Measurements from ENCODE around the gene WDR6.
"Not testable (repeated sequence)": the region's sequence is repeated elsewhere in the genome, so short reads cannot be mapped to it uniquely, and the experiment has no call there.

The WDR6 gene

DNA sequence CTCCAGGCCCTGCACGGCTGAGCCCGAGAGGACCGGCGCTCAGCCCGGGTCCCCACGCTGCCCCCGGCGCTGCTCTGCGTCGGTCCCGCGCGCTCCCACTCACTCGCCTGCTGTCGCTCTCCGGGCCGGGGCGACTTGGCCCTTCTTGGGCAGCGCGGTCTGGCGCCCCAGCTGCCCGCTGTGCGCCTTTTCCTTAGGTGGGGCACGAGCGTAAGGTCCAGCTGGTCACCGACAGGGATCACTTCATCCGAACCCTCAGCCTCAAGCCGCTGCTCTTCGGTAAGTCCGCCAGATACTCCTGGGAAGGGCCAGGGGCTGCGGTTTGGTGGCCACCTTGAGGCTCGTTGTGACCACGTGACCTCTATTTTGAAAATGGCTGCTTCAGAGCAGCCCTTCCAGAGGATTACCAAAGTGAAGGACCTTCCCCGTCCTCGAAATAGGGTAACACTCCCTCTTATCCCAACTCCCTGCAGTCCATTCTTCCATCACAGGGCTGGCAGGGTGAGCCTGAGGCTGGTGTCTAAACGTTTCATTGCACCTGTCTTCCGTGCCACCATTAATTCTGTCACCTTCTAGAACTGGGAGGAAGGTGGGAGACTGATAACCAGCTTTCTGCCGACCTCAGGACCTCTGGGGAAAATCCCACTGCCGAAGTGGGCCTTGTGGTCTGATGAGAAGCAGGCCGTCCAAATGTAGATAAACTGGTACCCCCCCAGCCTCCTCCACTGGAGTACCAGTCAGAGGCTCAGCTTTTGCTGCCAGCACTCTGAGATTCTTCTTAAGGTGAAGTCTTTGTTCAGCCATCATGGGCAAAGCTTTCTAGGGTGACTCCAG, 16.3 kb upstream of the WDR6 start:
- DNase-seq (ENCODE audit: low spot score), result no peak

DNA sequence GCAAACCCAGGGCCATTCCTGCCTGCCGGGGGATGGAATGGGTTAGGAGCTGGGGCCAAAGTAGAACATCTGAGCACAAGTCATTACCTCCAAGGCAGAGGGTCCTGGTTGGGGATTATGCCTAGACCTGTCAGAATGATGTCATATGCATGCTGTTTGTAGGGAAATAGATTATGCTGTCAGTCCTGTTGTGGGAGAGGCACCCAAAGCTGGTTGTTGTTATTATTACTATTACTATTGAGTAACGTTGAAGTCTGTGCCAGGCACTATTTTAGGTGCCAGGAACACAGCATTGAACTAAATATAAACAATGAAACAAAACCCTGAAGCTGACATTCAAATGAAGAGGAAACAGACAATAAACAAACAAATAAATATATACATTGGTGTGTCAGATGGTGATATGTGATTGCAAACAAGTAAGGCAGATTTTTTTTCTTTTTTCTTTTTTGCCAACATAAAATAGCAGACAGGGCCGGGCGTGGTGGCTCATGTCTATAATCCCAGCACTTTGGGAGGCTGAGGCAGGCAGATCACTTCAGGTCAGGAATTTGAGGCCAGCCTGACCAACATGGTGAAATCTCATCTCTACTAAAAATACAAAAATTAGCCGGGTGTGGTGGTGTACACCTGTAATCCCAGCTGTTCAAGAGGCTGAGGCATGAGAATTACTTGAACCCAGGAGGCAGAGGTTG, 15.2 kb upstream of the WDR6 start:
- DNase-seq (ENCODE audit: low spot score), result no peak

DNA sequence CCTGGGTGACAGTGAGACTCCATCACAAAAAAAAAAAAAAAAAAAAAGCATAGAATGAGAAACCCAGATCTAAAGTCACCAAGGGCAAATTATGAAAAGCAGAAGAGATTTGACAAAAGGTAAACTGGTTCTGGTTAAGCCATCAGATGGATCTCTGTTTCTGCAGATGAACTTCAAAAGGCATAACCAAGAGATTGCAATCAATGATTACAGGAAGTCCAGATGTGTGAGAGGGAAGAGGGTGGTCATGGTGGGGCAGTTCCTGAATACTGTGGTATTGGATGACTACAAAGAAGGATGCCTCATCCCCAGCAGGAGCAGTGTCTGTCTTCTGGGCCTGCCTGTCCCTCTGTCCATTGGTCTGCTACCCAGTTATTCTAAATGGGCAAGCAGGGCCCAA, 13.4 kb upstream of the WDR6 start:
- DNase-seq (ENCODE audit: low spot score), result no peak

DNA sequence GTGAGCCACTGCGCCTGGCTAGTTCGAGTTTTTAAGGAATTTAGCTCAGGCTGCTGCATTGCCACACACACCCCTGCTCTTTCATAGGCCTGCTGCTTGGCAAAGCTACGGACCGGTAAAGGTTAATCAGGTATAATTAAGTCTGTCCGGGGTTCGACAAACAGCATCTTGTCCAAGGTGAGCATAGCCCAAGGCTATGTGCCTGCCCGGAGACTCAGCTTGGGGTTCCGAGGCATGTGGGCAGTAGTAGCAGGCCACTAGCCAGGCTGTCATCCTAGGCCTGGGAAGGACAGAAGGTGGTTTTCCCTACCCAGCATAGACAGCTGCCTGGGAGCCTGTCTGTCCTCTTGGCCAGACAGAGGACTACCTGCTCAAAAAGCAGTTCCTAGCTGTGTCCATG, 10.6 kb upstream of the WDR6 start:
- DNase-seq (ENCODE audit: low spot score), result no peak

DNA sequence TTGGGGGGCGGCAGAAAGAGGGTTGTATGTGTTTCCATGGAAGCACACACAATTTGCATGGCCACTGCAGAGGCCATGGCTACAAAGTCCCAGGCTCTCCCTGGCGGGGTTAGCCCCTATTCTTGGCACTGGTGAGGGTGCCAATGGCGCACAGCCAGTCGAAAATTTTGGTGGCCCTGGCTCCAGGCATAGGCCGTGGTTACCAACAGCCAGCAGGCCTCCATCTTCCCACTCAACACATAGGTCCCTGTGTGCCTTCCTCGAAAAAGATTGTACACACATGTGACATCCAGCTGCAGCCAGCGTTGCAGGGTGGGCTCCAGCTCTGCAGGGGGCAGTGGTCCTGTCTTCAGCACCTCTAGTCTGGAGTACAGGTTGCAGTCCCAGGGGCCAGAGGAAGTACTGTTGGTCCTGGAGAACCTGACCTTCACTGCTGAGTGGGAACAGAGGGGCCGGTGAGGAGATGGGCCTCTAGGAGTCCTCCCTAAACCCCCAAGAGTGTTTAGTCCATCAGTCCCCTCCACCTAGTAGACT, 10.0 kb upstream of the WDR6 start:
- no peak for DNase-seq (ENCODE audit: low spot score)

DNA sequence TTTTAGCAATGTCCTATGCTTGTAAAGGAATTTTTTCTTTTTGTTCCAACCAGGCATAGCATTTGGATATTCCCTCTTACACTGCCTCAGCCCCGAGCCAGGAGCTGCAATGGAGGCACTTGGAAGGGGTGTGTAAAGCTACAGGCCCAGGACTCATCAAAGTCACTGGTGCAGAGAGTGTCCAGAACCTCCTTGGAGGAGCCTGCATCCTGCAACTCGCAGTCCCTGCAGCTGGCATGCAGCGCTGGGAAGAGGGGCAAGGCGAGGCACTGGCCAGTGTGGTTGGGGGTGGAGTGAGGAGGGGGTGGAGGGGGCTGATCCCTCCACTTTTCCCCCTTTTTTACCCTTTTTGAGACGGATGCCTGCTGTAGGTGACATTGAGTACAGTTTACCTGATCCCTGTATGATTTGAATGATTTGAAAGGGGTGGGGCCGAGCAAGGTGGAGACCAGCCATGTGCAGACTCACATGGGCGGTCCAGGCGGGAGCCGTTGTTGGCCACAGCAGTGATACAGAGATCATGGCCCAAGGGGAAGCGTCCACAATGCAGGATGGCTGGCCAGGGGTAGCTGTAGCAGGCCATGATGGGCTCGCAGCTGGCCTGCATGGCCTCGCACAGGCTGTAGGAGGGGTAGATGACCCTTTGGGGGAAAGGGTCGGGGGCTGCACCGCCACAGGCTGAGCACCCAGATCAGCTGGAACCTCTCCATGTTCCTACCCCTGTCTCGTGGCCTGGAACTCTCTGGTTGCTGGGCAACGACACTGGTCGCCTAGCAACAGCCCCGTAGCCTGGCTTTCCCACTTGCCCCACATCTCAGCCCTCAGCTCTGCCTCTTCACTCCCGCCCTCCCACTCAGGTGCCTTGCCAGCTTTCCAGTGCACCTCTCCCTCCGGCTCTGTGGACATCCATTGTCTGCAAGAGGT, 9.2 kb upstream of the WDR6 start:
- no peak for DNase-seq (ENCODE audit: low spot score)

DNA sequence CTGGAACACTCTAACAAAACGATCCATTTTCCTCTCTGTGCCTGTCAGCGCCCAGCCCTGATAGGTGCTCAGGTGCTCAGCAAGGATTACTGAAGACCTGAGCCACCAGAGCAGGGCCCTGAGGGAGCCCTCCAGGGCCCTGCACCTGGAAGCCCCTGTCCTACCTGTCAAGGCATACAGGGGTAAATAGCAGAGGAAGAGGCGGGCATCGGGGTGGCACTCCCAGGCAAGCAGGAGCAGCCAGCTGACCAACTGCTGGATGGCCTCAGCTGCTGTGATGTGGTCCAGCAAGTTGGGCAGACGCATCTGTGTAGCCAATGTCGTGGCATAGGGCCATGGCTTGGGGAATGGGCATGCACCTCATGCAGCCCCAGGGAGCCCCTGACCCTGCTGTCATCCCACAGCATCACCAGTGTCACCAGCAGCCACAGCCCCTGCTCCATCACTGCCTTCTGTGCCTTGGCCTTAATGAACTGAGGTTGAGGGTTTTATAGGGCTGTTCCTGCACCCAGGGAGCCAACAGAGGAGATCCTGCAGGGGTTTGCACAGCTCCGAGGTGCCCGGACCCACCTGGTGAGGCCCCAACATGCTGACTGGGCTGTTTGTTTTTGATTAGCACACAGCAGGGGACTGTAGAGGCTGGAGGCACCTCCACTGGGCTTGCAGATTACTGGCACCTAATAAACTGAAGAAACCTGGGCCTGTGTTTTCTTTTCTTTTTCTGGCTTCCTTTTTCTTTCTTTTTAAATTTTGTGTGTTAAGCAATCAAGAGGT, 7.9 kb upstream of the WDR6 start:
- DNase-seq (ENCODE audit: low spot score), result no peak

DNA sequence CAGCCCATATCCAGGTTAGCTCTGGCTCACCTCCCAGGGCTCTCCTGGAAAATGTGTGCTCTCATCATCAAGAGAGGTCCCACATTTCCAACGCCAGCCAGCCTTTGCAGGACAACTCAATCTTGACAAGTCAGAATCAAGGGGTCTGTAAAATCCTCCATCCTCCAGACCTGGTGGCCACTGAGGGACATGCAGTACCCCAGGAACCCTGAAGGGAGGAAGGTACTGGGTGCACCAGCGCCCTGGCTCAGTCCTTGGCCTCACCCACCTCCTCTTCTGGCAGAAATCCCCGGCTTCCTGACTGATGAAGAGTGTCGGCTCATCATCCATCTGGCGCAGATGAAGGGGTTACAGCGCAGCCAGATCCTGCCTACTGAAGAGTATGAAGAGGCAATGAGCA, 6.0 kb upstream of the WDR6 start:
- DNase-seq (ENCODE audit: low spot score), result no peak

DNA sequence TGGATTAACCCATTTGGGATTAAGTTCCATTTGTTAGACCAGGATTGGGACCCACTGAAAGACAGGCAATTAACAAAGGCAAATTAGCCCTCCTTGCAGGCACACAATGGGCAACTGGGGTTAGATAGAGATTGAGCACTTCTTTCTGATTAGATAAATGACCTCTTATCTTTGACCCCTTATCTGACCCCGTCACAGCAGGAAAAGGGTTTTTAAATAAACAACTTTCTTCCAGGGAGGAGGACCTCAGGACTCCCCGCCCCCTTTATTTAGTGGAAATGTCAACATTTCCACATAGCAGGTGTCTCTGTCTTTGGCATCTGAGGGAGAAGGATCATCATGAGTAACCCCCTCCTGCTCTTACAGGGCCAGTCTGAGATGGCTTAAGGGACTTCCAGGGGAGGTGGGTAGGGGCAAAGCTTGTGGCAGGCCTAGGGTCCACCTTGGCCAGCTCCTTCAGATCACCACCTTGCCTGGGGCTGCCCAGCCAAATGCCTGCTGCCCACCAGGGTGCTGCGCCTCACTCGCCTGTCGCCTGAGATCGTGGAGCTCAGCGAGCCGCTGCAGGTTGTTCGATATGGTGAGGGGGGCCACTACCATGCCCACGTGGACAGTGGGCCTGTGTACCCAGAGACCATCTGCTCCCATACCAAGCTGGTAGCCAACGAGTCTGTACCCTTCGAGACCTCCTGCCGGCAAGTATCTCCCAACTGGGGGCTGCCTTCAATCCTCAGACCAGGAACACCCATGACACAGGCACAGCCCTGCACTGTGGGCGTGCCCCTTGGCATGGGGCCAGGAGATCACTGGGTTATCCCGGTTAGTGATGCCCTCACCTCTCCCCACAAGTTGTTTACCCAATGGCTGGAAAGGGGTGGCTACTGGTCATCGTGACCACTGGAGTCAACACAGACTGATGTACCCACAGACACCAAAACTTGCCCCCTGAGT, 2.6 kb upstream of the WDR6 start:
- DNase-seq (ENCODE audit: low spot score), result no peak

DNA sequence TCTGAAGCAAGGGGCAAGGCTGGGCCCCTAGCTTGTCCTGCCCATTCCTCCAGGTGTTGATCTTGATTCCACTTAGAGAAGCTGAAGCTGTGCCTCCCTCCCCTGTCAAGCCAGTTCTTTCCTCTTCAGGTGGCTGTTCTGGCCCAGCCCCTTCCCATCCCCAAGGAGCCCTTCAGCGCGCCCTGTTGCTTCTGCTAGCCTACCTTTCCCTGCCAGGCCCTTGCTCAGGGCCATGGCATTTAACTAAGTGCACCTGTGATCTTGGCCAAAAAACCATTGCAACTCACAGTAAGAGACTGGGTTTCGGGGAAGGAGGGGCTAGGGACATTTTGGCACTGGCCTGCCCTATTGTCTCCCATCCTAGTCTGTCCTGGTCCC, 1.9 kb upstream of the WDR6 start:
- no peak for DNase-seq (ENCODE audit: low spot score)

DNA sequence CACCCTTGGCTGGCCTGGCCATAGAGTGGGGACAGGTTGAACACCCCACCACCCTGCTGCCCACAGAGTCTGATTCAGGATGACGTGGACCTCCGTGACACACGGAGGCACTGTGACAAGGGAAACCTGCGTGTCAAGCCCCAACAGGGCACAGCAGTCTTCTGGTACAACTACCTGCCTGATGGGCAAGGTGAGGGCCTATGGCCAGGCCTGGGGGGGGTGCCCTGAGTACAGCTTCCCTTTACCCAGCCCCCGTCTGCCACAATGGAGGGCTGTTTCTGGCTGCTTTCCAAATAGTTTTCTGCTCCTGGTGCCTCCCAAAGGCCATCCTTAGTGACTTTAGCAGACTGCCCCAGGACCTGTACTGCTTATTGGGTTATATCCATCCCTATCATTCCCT, 1.2 kb upstream of the WDR6 start:
- no peak for DNase-seq (ENCODE audit: low spot score)

DNA sequence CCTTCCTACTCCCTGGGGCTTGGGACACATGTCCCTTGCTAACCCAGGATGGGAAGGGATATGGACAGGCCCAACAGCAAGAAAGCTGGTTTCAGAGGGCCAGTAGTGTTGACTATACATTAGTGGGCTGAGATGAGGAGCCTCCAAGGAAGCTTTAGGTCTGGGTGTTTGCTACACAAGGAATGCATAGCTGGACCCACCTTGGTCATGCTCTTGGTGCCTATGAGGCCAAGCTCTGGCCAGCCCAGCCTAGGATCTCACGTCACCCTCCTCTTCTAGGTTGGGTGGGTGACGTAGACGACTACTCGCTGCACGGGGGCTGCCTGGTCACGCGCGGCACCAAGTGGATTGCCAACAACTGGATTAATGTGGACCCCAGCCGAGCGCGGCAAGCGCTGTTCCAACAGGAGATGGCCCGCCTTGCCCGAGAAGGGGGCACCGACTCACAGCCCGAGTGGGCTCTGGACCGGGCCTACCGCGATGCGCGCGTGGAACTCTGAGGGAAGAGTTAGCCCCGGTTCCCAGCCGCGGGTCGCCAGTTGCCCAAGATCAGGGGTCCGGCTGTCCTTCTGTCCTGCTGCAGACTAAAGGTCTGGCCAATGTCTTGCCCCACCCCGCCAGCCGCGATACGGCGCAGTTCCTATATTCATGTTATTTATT, 653 bp upstream of the WDR6 start:
- DNase-seq (ENCODE audit: low spot score), result no peak

DNA sequence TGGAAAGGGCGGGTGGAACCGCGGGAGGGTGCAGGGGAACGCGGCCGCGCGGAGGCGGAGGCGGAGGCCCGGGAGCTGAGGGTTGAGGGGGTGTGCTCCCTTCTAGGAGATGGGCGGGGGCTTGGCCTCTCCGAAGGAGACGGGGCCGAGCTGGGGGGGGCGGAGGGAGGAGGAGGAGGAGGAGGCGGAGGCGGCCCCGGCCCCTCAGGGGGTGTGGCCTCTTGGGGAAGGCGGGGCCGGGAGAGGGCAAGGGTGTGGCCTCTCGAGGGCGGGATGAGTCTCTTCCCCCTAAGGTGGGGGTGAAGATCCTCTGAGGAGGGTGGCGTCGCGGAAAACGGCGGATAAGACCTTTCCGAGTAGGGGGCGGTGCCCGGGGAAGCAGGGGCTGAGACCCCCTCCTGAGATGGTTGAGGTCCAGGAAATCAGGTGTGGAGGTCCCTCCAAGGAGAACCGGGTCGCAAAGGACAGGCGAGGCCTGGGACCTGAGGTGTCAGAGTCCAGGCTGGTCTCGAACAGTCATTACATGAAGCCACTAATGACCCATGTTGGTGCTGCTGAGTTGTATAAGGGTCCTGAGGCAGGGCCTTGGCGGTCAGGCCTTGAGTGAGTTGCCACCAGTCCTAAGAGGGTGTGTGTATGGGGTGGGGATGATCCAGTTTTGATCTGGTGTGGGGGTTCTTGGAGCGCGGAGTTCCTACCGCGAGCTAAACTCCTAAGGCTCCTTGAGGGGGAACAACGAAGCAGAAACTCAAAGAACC, 759 bp downstream of the WDR6 start:
- DNase-seq (ENCODE audit: low spot score), result peak; percentile 78

DNA sequence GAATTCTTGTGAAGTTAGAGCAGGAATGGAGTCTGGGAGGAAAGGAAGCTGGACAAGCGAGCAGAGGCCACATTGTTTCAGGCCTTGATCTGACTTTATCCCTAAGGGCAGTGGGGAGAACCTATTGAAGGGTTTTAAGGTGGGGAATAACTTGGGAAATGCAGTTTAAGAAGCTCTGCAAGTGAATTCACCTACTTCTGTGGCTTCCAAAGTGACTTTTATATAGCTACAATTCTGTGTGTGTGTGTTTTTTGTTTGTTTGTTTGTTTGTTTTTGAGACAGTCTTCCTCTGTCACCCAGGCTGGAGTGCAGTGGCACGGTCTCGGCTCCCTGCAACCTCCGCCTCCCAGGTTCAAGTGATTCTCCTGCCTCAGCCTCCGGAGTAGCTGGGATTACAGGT, 1.4 kb downstream of the WDR6 start:
- not testable (repeated sequence) for DNase-seq (ENCODE audit: low spot score)

DNA sequence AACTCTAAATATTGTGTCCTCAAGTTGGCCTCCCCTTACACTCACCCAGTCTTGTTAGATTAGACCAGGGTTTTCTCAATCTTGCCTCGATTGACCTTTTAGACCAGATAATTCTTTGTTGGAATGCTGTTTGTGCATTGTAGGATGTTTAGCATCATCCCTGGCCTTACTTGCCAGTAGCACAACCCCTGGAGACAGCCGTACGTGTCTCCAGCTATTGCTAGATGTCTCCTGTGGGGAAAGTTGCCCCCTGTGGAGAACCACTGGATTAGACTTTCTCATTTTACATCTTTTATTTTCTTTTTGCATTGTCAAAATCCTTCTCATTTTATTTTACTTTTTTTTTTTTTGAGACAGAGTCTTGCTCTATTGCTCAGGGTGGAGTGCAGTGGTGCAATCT, 2.2 kb downstream of the WDR6 start:
- DNase-seq (ENCODE audit: low spot score), result no peak

DNA sequence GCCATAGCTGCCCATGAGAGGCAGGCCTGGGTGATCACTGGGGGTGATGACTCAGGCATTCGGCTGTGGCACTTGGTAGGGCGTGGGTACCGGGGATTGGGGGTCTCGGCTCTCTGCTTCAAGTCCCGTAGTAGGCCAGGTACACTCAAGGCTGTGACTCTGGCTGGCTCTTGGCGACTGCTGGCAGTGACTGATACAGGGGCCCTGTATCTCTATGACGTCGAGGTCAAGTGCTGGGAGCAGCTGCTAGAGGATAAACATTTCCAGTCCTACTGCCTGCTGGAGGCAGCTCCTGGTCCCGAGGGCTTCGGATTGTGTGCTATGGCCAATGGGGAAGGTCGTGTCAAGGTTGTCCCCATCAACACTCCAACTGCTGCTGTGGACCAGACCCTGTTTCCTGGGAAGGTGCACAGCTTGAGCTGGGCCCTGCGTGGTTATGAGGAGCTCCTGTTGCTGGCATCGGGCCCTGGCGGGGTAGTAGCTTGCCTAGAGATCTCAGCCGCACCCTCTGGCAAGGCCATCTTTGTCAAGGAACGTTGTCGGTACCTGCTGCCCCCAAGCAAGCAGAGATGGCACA, 5.3 kb downstream of the WDR6 start:
- no peak for DNase-seq (ENCODE audit: low spot score)

DNA sequence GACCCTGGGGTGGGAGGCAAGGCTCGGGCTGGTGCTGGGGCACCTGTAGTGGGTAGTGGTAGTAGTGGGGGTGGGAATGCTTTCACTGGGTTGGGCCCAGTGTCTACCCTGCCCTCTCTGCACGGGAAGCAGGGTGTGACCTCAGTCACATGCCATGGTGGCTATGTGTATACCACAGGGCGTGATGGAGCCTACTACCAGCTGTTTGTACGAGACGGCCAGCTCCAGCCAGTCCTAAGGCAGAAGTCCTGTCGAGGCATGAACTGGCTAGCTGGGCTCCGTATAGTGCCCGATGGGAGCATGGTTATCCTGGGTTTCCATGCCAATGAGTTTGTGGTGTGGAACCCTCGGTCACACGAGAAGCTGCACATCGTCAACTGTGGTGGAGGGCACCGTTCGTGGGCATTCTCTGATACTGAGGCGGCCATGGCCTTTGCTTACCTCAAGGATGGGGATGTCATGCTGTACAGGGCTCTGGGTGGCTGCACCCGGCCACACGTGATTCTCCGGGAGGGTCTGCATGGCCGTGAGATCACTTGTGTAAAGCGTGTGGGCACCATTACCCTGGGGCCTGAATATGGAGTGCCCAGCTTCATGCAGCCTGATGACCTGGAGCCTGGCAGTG, 6.0 kb downstream of the WDR6 start:
- no peak for DNase-seq (ENCODE audit: low spot score)

Data from COLO829 (cell line).